GM21528 (cell line): ENCODE results near the gene GNG10.

Experiments
- ATAC-seq: cut with Tn5 transposase; IDR thresholded peaks from one replicate; pipeline ENCODE4 v1.9.1; 2021; ENCODE audit warnings: mild to moderate bottlenecking, moderate library complexity; ENCODE audit not compliant: unreplicated experiment, low FRiP score

GNG10 gene

DNA sequence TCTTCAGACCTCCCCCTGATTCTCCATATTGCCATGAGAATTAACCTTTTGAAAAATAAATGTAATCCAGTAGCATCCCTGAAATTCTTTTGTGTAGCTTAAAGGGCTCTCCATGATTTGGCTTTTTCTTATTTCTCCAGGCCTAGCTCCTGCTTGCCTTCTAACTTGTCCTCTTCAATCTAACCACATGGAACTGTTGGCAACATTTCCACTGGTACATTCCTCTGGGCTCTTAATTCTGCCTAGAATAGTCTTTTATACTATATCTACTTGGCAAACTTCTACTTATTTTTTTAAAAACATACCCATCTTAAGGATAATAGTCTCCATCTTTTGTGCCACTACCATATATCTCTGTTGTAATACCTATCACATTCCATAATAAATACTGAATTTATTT lies 54.1 kb downstream of the GNG10 start:
- ATAC-seq: no peak

DNA sequence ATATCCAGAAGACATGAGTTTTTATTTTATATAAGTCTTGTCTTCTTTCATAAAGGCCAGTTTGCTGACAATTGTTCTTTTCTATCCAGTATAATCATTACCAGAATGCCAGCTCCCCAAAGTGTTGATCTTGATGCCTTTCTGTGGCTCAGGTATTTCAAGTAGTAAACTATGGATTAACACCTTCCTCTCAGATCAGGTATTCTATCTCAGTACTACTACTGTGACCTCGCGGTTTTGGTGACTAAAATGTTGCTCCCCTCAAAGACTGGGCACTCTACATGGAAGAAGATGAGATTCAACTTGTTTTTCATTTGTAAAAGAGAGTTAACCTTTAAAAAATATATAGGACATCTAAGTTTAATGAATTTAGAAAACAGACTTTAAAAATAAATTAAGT lies 58.1 kb downstream of the GNG10 start:
- ATAC-seq: no peak
